ENCODE data around the gene RHOF.
A peak's percentile ranks its signal among the peaks of the same experiment; 100 is the strongest.
"Not testable (repeated sequence)": the region's sequence is repeated elsewhere in the genome, so short reads cannot be mapped to it uniquely, and the experiment has no call there.

RHOF gene

GRCh38 chr12:121791671-121792551 is 1.6 kb downstream of the RHOF start:
- TF ChIP-seq, protein P1, sequence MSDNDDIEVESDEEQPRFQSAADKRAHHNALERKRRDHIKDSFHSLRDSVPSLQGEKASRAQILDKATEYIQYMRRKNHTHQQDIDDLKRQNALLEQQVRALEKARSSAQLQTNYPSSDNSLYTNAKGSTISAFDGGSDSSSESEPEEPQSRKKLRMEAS (IDR thresholded peaks at IDR 0.05; ENCODE audit: low read depth, low read length) = no peak
- TF ChIP-seq CTCF (IDR thresholded peaks at IDR 0.05; ENCODE audit: low read depth, low read length) (no peak), MYC (IDR thresholded peaks at IDR 0.05; ENCODE audit: low read depth, low read length) (no peak), POLR2A (IDR thresholded peaks at IDR 0.05; ENCODE audit: extremely low read depth, insufficient read length) (no peak)
- peak overlapping the region; percentile 72 for H3K4me3 ChIP-seq (ENCODE audit: low read depth, low read length)
- peak; percentile 43 for DNase-seq (ENCODE audit: low read depth)

DNA sequence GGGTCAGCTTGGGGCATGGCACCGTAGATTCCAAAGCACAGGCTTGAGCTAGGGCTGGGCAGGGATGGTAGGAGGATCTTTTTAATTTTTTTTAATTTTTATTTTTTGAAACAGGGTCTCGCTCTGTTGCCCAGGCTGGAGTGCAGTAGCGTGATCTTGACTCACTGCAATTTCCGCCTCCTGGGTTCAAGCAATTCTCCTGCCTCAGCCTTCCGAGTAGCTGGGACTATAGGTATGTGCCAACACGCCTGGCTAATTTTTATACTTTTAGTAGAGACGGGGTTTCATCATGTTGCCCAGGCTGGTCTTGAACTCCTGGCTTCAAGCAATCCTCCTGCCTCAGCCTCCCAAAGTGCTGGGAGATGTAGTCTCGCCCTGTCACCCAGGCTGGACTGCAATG is 2.7 kb downstream of the RHOF start:
- not testable (repeated sequence) for H3K4me3 ChIP-seq (ENCODE audit: low read depth, low read length); DNase-seq (ENCODE audit: low read depth)

DNA sequence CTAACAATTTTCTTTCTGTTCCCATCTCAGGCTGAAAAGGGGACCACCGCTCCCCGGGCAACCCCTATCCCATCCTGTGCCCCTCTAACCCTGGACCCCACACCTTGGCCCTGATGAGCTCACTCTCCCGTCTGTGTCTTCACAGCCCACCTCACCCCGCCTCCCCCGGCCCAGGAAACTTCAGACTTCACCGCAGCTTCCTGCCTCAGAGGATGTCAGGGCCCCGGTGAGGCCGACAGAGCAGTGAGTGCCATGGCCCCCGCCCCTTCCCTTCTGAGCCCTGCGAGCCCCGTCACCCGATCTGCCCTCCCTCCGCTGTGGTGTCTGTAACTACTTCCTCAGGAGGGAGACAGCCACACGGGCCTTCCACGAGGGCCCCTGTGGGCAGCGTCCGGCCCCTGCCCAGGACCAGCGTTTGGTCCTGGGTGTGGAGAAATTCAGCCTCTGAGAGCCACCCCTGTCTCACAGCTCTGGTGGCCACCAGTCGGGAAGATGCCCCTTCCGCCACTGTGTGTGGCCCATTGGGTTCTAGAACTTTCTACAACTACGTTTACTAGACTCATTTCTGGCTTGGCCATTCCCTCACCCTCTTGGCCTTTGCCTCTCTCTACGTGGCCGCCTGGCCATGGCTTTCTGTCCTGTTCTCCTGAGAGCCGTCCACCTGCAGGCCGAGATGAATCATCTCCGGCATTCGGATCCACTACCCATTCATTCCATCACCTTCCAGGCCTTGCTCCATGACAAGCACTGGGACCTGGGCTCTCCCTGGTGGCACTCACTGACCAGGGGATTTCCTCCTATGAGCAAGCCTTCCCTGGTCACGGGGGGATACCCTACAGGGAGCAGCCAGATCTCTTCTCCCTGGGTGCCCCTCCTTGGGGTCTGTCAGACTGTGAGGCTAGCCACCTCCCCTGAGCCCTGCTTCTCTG is 3.4 kb downstream of the RHOF start:
- TF ChIP-seq CTCF (IDR thresholded peaks at IDR 0.05; ENCODE audit: low read depth, low read length) (no peak), POLR2A (IDR thresholded peaks at IDR 0.05; ENCODE audit: extremely low read depth, insufficient read length) (peak; percentile 44), MYC (IDR thresholded peaks at IDR 0.05; ENCODE audit: low read depth, low read length) (peak; percentile 94)
- TF ChIP-seq, protein P1 (IDR thresholded peaks at IDR 0.05; ENCODE audit: low read depth, low read length) = peak; percentile 81
- DNase-seq (ENCODE audit: low read depth) = peak; percentile 99
- H3K4me3 ChIP-seq (ENCODE audit: low read depth, low read length) = peak overlapping the region; percentile 46

DNA sequence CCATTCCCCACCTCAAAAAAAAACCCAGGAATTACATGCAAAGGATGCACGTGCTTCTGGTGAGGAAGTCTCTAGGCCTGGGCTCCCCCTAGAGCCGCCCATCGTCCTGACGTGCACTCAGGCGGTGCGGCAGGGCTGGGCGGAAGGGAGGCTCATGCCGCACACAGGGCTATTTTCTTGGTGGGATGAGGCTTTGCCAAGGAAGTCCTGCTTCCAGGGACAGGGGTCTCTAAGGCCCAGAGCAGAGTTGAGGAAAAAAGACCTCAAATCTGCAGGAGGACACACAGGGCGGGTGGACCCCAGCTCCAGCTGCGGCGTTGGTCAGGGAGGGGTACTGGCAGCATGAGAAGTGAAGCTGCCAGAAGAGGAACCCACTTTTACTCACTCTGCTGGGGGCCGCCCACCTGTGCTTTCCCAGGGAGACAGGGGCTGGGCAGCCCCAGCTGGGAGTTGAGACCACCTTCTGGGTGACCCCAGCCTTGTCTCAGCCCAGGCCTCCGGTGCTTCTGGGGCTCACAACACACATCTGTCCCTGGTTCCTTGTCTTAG is 4.2 kb downstream of the RHOF start:
- peak overlapping the region; percentile 46 for H3K4me3 ChIP-seq (ENCODE audit: low read depth, low read length)
- TF ChIP-seq POLR2A (IDR thresholded peaks at IDR 0.05; ENCODE audit: extremely low read depth, insufficient read length) = no peak
- peak; percentile 88 for TF ChIP-seq MYC (IDR thresholded peaks at IDR 0.05; ENCODE audit: low read depth, low read length)
- TF ChIP-seq, protein P1 (IDR thresholded peaks at IDR 0.05; ENCODE audit: low read depth, low read length) = peak; percentile 96
- TF ChIP-seq CTCF (IDR thresholded peaks at IDR 0.05; ENCODE audit: low read depth, low read length) = peak; percentile 23
- DNase-seq (ENCODE audit: low read depth) = peak; percentile 69

DNA sequence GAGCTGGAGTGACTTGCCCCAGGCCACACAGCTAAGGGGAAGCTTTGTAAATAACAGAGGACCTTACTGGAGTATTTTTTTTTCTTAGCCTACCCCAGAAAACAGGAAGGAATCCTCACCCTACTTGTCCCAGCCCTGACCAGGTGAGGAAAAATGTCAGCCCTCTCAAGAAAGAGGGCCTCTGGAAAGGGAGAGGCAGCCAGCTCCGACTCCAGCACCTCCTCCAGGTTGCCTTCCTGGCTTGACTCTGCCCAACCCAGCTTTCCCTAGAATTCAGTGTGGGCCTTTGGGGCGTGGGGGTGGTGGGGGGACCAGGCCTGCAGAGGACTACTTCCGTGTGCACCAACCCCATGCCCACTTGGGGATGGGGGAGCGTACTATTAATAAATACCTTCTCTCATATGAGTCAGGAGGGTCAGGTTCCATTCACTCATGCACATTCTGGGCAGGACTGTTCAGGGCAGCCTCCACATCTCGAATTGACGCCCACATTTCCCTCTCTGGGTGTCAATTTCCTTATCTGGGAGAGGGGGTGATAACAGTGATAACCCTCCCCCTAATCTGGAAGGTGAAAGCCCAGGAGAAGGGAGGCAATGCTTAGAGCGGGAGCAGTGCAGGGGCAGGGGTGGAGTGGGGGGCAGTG is 5.2 kb downstream of the RHOF start:
- TF ChIP-seq CTCF (IDR thresholded peaks at IDR 0.05; ENCODE audit: low read depth, low read length) = no peak
- TF ChIP-seq MYC (IDR thresholded peaks at IDR 0.05; ENCODE audit: low read depth, low read length) = no peak
- no peak for TF ChIP-seq POLR2A (IDR thresholded peaks at IDR 0.05; ENCODE audit: extremely low read depth, insufficient read length)
- TF ChIP-seq, protein P1 (IDR thresholded peaks at IDR 0.05; ENCODE audit: low read depth, low read length) = no peak
- DNase-seq (ENCODE audit: low read depth) = no peak

More for the DNA sequence above, 5.2 kb downstream of the RHOF start:
- H3K4me3 ChIP-seq (ENCODE audit: low read depth, low read length) = no peak overlapping the region
